B cell (primary cell): ENCODE data around the gene CLCF1.

ENCODE experiments used
- EZH2 ChIP-seq: IDR thresholded peaks from 2 replicates; pipeline ENCODE4 v1.6.1; 2012; ENCODE audit warnings: borderline replicate concordance, low read depth, mild to moderate bottlenecking, moderate library complexity, low read length; ENCODE audit not compliant: insufficient read depth, poor library complexity, severe bottlenecking
- TF ChIP-seq, protein P1 (sequence below): fragments of 200-600 bp; IDR thresholded peaks from one replicate; pipeline ENCODE4 v1.8.0; 2022; ENCODE audit warnings: antibody characterized with exemption, mild to moderate bottlenecking

DNA sequence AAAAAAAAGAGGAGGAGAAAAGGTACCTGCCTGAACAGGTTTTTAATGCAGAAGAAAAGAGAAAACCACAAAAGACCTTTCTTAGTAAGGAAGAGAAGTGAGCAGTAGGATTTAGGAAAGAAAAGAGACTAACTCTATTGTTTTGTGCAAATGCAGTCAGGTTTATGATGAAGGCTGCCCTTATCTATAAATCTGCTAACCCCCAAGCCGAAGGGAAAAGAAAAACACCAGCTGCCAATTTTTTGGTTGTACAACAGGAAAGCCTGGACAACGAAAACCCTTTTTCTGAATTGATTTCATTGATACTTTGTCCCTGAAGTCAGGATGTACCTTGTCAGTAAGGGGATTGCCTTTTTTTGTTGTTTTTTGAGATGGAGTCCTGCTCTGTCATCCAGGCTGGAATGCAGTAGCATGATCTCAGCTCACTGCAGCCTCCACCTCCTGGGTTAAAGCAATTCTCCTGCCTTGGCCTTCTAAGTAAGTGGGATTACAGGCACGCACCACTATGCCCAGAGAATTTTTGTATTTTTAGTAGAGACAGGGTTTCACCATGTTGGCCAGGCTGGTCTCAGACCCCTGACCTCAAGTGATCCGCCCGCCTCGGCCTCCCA, 41.2 kb downstream of the CLCF1 start:
- TF ChIP-seq EZH2, result no peak
- TF ChIP-seq, protein P1, sequence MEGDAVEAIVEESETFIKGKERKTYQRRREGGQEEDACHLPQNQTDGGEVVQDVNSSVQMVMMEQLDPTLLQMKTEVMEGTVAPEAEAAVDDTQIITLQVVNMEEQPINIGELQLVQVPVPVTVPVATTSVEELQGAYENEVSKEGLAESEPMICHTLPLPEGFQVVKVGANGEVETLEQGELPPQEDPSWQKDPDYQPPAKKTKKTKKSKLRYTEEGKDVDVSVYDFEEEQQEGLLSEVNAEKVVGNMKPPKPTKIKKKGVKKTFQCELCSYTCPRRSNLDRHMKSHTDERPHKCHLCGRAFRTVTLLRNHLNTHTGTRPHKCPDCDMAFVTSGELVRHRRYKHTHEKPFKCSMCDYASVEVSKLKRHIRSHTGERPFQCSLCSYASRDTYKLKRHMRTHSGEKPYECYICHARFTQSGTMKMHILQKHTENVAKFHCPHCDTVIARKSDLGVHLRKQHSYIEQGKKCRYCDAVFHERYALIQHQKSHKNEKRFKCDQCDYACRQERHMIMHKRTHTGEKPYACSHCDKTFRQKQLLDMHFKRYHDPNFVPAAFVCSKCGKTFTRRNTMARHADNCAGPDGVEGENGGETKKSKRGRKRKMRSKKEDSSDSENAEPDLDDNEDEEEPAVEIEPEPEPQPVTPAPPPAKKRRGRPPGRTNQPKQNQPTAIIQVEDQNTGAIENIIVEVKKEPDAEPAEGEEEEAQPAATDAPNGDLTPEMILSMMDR, result no peak
